Heart left ventricle (tissue), 16 donors: ENCODE results near the gene RNU7-1. TPM values are rescaled to one million over a fixed set of nuclear protein-coding genes. Genes with fewer than 3 reads are reported as not detected.

ENCODE experiments used
- ATAC-seq, 4 donors: fragments of 200-7000 bp; cut with Tn5 transposase; one replicate each; pipeline ENCODE4 v1.9.1; 2020 to 2022; ENCODE audit warnings: moderate library complexity in 4 of 4, mild to moderate bottlenecking in 3 of 4, moderate number of reproducible peaks in 1 of 4
- DNase-seq, 5 donors: peaks; one replicate each; pipeline ENCODE4 v3.0.0-alpha.2; 2020
- H3K27ac ChIP-seq, 12 donors: fragments of 200-600 bp; sonication (generic) in 4 of 12; one replicate each; pipeline versions ENCODE4 v1.5.0 to v1.8.0; 2016 to 2022; ENCODE audit warnings: mild to moderate bottlenecking in 2 of 12
- H3K27me3 ChIP-seq, 9 donors: fragments of 200-600 bp; sonication (generic) in 2 of 9; one replicate each; pipeline versions ENCODE4 v1.5.1 to v1.8.0; 2016 to 2022; ENCODE audit warnings: mild to moderate bottlenecking in 3 of 9
- H3K36me3 ChIP-seq, 9 donors: fragments of 200-600 bp; sonication (generic) in 2 of 9; one replicate each; pipeline versions ENCODE4 v1.5.0 to v1.8.0; 2018 to 2022; ENCODE audit warnings: mild to moderate bottlenecking in 2 of 9
- H3K4me1 ChIP-seq, 12 donors: fragments of 200-600 bp; sonication (generic) in 4 of 12; one replicate each; pipeline versions ENCODE4 v1.5.0 to v1.8.0; 2016 to 2022; ENCODE audit warnings: mild to moderate bottlenecking in 3 of 12
- H3K4me3 ChIP-seq, 12 donors: fragments of 200-600 bp; sonication (generic) in 4 of 12; one replicate each; pipeline versions ENCODE4 v1.5.0 to v1.8.0; 2017 to 2022; ENCODE audit warnings: mild to moderate bottlenecking in 9 of 12, moderate library complexity in 4 of 12
- H3K9me3 ChIP-seq, 12 donors: fragments of 200-600 bp; sonication (generic) in 4 of 12; one replicate each; pipeline versions ENCODE4 v1.5.0 to v1.8.0; 2016 to 2022; ENCODE audit warnings: mild to moderate bottlenecking in 1 of 12
- CTCF ChIP-seq, 12 donors: fragments of 200-600 bp; sonication (generic) in 4 of 12; IDR thresholded peaks; one replicate each; pipeline versions ENCODE4 v1.5.0 to v1.8.0; 2018 to 2022; ENCODE audit warnings: antibody characterized with exemption in 12 of 12, mild to moderate bottlenecking in 5 of 12
- POLR2A ChIP-seq, 2 donors: fragments of 450-650 bp; IDR thresholded peaks; one replicate each; pipeline ENCODE4 v1.6.1; 2017; ENCODE audit warnings: antibody characterized with exemption in 2 of 2, mild to moderate bottlenecking in 2 of 2, moderate library complexity in 2 of 2
- WGBS, 4 donors: extraction: QIAGEN DNeasy Blood & Tissue Kit in 2 of 4; methylation state at CpG; one replicate each; pipeline versions ENCODE4 v1.1.5 to v1.1.7; 2013 to 2018; 5-methylcytosine and 5-hydroxymethylcytosine counted together
- intact Hi-C, 10 donors: fragments of 100-400 bp; cut with DNase I; formaldehyde crosslinking; loops; one replicate each; pipeline versions ENCODE4 v1.11.1 to v1.14.2; 2022
- polyA plus RNA-seq, 2 donors: library from polyadenylated mRNA; stranded (reverse); fragments of 200-250 nt; gene quantifications; one replicate each; pipeline ENCODE4 v1.2.3, GENCODE V29; 2013
- total RNA-seq, 9 donors: library from RNA; depleted of rRNA in 2 of 9; stranded (reverse); fragments of >200 nt in 2 of 9; fragmentation: NEBNext Ultra II Directional in 3 of 9; extraction: Animal tissue kit (Norgen Biotek cat#: 25700) in 3 of 9; gene quantifications; one replicate each; pipeline versions ENCODE4 v1.1.0 to v1.2.4, GENCODE V29; 2016 to 2023
- donor health status: ischemic (EF 13 %, LVEDD 7.1; RV severe dilation, severe dysfunction).
- donor health status: healthy with polysubstance abuse.
- donor health status: DM: no; HTN: yes; CAD: no.
- donor health status: DM: no; HTN: no; CAD: no.
- donor health status: ischemic (EF 25% LVEDD 6.9; RV normal size, moderate dysfunction).
- donor health status: ischemic (EF 25% LVEDD 5.7; RV mildly dilated, moderate dysfunction).
- donor health status: healthy.
- donor health status: DM: yes; HTN: yes; CAD: no.
- donor health status: ischemic (EF 35%, LVEDD 5.7; RV mildly dilated, moderate dysfunction).
- donor health status: nonischemic (EF 11% LVEDD 7.7; RV severe dilation, severe dysfunction).
- donor health status: DM: yes; HTN: yes; CAD: no.
- donor health status: PGD.
- donor health status: ischemic (EF 29% LVEDD 5.4; RV normal size, mild dysfunction).
- donor health status: nonischemic (EF 23%, LVEDD 6.1; RV moderate dilation, normal function).

RNU7-1 gene
- total and polyA plus RNA-seq, 11 donors, result not detected

GRCh38 chr12:6979453-6979852 lies 35.8 kb downstream of the RNU7-1 start:
- DNase-seq (no peak), ATAC-seq (peak in 2 of 4 donors; percentile 4 to 9)
- Histone ChIP-seq H3K9me3 (no peaks in the 10 kb centered on the region), H3K36me3 (peaks cover 0 to 99% (median 86%) of the 10 kb centered on the region in 9 donors), H3K4me1 (peaks cover 0 to 17% (median 0%) of the 10 kb centered on the region in 12 donors), H3K4me3 (no peak overlapping the region), H3K27me3 (no peaks in the 10 kb centered on the region), H3K27ac (peak overlapping the region in 9 of 12 donors; percentile 42 to 83 (median 55))
- 66 to 74% (median 71%) methylated on average over 3 of the region's 3 CpGs for WGBS, 4 donors
- TF ChIP-seq POLR2A (IDR thresholded peaks at IDR 0.05) (no peak), CTCF (IDR thresholded peaks at IDR 0.05) (no peak)
- intact Hi-C loops, result loop anchor here in 2 of 10 donors (5.0 kb wide), 2 partner anchors 33 to 38 kb away; partner anchors contain the start of gene LPCAT3 (in 1 of the 2)

DNA sequence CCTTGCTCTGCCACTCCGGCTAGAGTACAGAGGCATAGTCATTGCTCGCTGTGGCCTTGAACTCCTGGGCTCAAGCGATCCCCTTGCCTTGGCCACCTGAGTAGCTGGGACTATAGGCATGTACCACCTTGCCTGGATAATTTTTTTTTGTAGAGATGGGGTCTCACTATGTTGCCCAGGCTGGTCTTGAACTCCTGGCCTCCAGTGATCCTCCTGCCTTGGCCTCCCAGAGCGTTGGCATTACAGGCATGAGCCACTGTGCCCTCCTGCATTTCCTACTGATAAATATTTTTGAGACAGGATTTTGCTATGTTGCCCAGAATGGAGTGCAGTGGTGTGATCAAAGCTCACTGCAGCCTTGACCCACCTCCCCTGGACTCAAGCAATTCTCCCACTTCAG lies 36.5 kb downstream of the RNU7-1 start:
- no peak overlapping the region for H3K4me3 ChIP-seq
- DNase-seq, result no peak
- peaks cover 0 to 96% (median 80%) of the 10 kb centered on the region in 9 donors for H3K36me3 ChIP-seq
- peak overlapping the region in 2 of 12 donors; percentile 68 to 81 for H3K27ac ChIP-seq
- ATAC-seq, result no peak
- TF ChIP-seq CTCF (IDR thresholded peaks at IDR 0.05) (no peak), POLR2A (IDR thresholded peaks at IDR 0.05) (no peak)
- H3K4me1 ChIP-seq, result peaks cover 0 to 17% (median 0%) of the 10 kb centered on the region in 12 donors
- 96 to 99% (median 97%) methylated on average over 4 of the region's 4 CpGs for WGBS, 4 donors
- H3K9me3 ChIP-seq, result no peaks in the 10 kb centered on the region
- H3K27me3 ChIP-seq, result no peaks in the 10 kb centered on the region
- intact Hi-C loops, result no loop called here

GRCh38 chr12:6980740-6981139 lies 37.1 kb downstream of the RNU7-1 start:
- intact Hi-C loops, result no loop called here
- Histone ChIP-seq H3K27me3 (no peaks in the 10 kb centered on the region), H3K9me3 (no peaks in the 10 kb centered on the region), H3K36me3 (peaks cover 0 to 92% (median 74%) of the 10 kb centered on the region in 9 donors), H3K4me3 (no peak overlapping the region), H3K4me1 (peaks cover 0 to 17% (median 0%) of the 10 kb centered on the region in 12 donors), H3K27ac (no peak overlapping the region)
- ATAC-seq (no peak), DNase-seq (no peak)
- TF ChIP-seq CTCF (IDR thresholded peaks at IDR 0.05) (no peak), POLR2A (IDR thresholded peaks at IDR 0.05) (no peak)

- no peaks in the 10 kb centered on the region for H3K27me3 ChIP-seq
- 92 to 93% (median 92%) methylated on average over 10 of the region's 10 CpGs for WGBS, 4 donors
- H3K36me3 ChIP-seq, result peaks cover 0 to 90% (median 72%) of the 10 kb centered on the region in 9 donors
- ATAC-seq, result no peak
- no peak for TF ChIP-seq CTCF (IDR thresholded peaks at IDR 0.05)
- no peak for TF ChIP-seq POLR2A (IDR thresholded peaks at IDR 0.05)
- H3K4me1 ChIP-seq, result peaks cover 0 to 17% (median 0%) of the 10 kb centered on the region in 12 donors
- H3K4me3 ChIP-seq, result no peak overlapping the region
- intact Hi-C loops, result no loop called here
- H3K27ac ChIP-seq, result no peak overlapping the region
- no peak for DNase-seq
- H3K9me3 ChIP-seq, result no peaks in the 10 kb centered on the region
These were observed 37.8 kb downstream of the RNU7-1 start for GRCh38 chr12:6981152-6982052.
